ENCODE data around the gene TOB1. TPM values are rescaled to one million over a fixed set of nuclear protein-coding genes. Genes with fewer than 3 reads are reported as not detected.

The TOB1 gene
- total and polyA plus RNA-seq, 5 donors, result 31.0 to 73.2 (median 64.2) TPM

DNA sequence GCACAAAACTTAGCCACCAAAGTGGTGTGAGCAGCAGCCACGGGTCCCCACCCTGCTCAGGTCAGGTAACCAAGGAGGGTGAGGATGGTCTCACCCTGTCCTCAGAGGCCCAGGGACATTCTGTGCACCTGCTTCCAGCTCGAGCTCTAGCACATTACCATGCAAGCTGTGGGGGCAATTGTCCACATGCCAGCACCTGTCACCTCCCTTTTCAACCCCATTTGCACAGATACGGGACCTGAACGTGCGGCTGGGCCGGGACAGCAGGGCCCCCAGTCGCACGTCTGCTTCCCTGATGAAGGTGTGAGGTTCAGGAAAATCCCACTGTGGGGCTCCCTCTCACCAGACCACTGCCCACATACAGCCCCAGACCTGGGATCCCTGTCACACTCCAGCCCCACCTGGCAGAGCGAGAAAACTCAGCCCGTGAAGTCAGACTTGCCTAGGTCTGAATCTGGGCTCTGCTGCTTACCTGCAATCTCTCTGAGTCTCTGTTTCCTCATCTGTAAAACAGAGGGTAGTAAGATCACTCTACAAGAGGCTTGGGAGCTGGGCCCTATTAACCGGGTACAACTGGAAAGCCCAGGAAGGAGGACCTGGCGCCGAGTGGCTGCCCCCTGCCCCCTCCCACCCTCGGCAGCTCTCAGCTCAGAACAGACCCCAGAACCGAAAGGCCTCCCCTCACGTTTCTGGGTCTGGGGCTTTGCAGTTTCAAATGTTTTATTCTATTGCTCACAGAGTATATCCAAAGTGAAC lies 22.8 kb downstream of the TOB1 start:
- DNase-seq, result no peak
- H3K9me3 ChIP-seq (ENCODE audit: control insufficient read depth, low read length), result no peaks in the 10 kb centered on the region
- no peaks in the 10 kb centered on the region for H3K27me3 ChIP-seq (ENCODE audit: control insufficient read depth, insufficient read depth)
- ATAC-seq, result no peak
- WGBS, result 88% methylated on average over 16 of the region's 16 CpGs
- no peaks in the 10 kb centered on the region for H3K4me1 ChIP-seq (ENCODE audit: control insufficient read depth, insufficient read depth, low read length)
- intact Hi-C loops (cut with DNase I), result loop anchor here in 3 of 4 donors (5.0 to 10.0 kb wide), 3 partner anchors 56 to 299 kb away; partner anchors contain the start of gene SPATA20 (in 2 of the 3)
- no peak overlapping the region for H3K27ac ChIP-seq (ENCODE audit: low read length)
- no peak overlapping the region for H3K4me3 ChIP-seq (ENCODE audit: low read length)

DNA sequence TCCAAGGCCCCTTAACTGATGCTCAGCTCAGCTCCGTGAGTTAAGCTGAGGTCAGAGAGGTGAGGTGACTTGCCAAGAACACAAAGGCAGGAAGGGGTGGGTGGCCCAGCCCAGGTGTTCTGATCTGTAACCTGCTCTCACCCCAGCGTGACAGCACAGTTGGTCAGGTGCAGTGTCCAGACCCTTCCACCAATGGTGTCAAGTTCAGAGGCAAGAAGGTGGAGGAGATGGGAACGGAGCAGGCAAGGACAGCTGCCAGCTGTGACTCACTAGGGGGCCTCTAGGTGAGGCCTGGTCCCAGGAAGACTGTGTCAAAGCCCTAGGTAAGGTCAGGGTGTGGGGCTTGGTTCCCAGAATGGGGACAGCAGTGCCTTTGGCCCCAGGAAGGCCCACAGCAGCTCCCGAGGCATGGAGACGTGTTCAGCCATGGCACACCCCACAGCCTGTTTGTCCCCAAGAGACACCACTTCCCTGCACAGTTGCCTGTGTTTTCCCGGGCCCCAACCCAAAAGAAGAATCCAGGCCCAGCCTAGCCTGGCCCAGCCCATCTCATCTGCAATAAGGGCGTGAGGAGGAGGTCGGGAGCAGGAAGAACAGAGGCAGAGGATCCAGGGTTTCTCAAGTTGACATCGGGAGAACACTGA lies 23.5 kb downstream of the TOB1 start:
- intact Hi-C loops (cut with DNase I), result loop anchor here in 3 of 4 donors (5.0 to 10.0 kb wide), 3 partner anchors 55 to 298 kb away; partner anchors contain the start of gene SPATA20 (in 2 of the 3)
- no peak overlapping the region for H3K27ac ChIP-seq (ENCODE audit: low read length)

GRCh38 chr17:50841949-50842354 lies 24.2 kb downstream of the TOB1 start:
- intact Hi-C loops (cut with DNase I), result loop anchor here (2.0 to 10.0 kb wide), 4 partner anchors 55 to 297 kb away; partner anchors contain the start of gene SPATA20 (in 2 of the 4)
- H3K4me3 ChIP-seq (ENCODE audit: low read length), result no peak overlapping the region
- H3K27ac ChIP-seq (ENCODE audit: low read length), result no peak overlapping the region
- no peaks in the 10 kb centered on the region for H3K27me3 ChIP-seq (ENCODE audit: control insufficient read depth, insufficient read depth)
- 14% methylated on average over 8 of the region's 8 CpGs for WGBS
- H3K4me1 ChIP-seq (ENCODE audit: control insufficient read depth, insufficient read depth, low read length), result peaks cover 2% of the 10 kb centered on the region
- ATAC-seq (peak; percentile 69 to 73), DNase-seq (peak; percentile 57 to 85 (median 84))
- H3K9me3 ChIP-seq (ENCODE audit: control insufficient read depth, low read length), result no peaks in the 10 kb centered on the region

More for the DNA sequence above, 23.5 kb downstream of the TOB1 start:
- WGBS, result 64% methylated on average over 9 of the region's 9 CpGs
- ATAC-seq (no peak), DNase-seq (no peak)
- peaks cover under 1% of the 10 kb centered on the region for H3K4me1 ChIP-seq (ENCODE audit: control insufficient read depth, insufficient read depth, low read length)
- H3K27me3 ChIP-seq (ENCODE audit: control insufficient read depth, insufficient read depth), result no peaks in the 10 kb centered on the region
- H3K9me3 ChIP-seq (ENCODE audit: control insufficient read depth, low read length), result no peaks in the 10 kb centered on the region
- no peak overlapping the region for H3K4me3 ChIP-seq (ENCODE audit: low read length)

- Histone ChIP-seq H3K27me3 (ENCODE audit: control insufficient read depth, insufficient read depth) (no peaks in the 10 kb centered on the region), H3K9me3 (ENCODE audit: control insufficient read depth, low read length) (no peaks in the 10 kb centered on the region), H3K4me3 (ENCODE audit: low read length) (no peak overlapping the region), H3K4me1 (ENCODE audit: control insufficient read depth, insufficient read depth, low read length) (peaks cover 2% of the 10 kb centered on the region), H3K27ac (ENCODE audit: low read length) (no peak overlapping the region)
- intact Hi-C loops (cut with DNase I), result loop anchor here (2.0 to 10.0 kb wide), 4 partner anchors 54 to 297 kb away; partner anchors contain the start of gene SPATA20 (in 2 of the 4)
- ATAC-seq, result no peak
- WGBS, result 70% methylated on average over 11 of the region's 11 CpGs
- no peak for DNase-seq
Measured at GRCh38 chr17:50841277-50841948, 24.7 kb downstream of the TOB1 start.

DNA sequence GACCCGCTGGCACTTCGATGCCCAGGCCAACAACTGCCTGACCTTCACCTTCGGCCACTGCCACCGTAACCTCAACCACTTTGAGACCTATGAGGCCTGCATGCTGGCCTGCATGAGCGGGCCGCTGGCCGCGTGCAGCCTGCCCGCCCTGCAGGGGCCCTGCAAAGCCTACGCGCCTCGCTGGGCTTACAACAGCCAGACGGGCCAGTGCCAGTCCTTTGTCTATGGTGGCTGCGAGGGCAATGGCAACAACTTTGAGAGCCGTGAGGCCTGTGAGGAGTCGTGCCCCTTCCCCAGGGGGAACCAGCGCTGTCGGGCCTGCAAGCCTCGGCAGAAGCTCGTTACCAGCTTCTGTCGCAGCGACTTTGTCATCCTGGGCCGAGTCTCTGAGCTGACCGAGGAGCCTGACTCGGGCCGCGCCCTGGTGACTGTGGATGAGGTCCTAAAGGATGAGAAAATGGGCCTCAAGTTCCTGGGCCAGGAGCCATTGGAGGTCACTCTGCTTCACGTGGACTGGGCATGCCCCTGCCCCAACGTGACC lies 25.8 kb downstream of the TOB1 start:
- Histone ChIP-seq H3K27ac (ENCODE audit: low read length) (no peak overlapping the region), H3K27me3 (ENCODE audit: control insufficient read depth, insufficient read depth) (no peaks in the 10 kb centered on the region), H3K9me3 (ENCODE audit: control insufficient read depth, low read length) (no peaks in the 10 kb centered on the region), H3K4me1 (ENCODE audit: control insufficient read depth, insufficient read depth, low read length) (peaks cover 2% of the 10 kb centered on the region), H3K4me3 (ENCODE audit: low read length) (no peak overlapping the region)
- DNase-seq (no peak), ATAC-seq (no peak)
- WGBS, result 91% methylated on average over 29 of the region's 29 CpGs
- intact Hi-C loops (cut with DNase I), result loop anchor here (2.0 to 10.0 kb wide), 4 partner anchors 53 to 296 kb away; partner anchors contain the start of gene SPATA20 (in 2 of the 4)

GRCh38 chr17:50839591-50840310 lies 26.4 kb downstream of the TOB1 start:
- DNase-seq (no peak), ATAC-seq (no peak)
- H3K4me3 ChIP-seq (ENCODE audit: low read length), result no peak overlapping the region
- intact Hi-C loops (cut with DNase I), result loop anchor here (2.0 to 10.0 kb wide), 6 partner anchors 52 to 297 kb away; partner anchors contain the start of gene SPATA20 (in 3 of the 4)
- peaks cover 2% of the 10 kb centered on the region for H3K4me1 ChIP-seq (ENCODE audit: control insufficient read depth, insufficient read depth, low read length)
- WGBS, result 94% methylated on average over 29 of the region's 29 CpGs
- H3K27me3 ChIP-seq (ENCODE audit: control insufficient read depth, insufficient read depth), result no peaks in the 10 kb centered on the region
- no peak overlapping the region for H3K27ac ChIP-seq (ENCODE audit: low read length)
- no peaks in the 10 kb centered on the region for H3K9me3 ChIP-seq (ENCODE audit: control insufficient read depth, low read length)

GRCh38 chr17:50837980-50838954 lies 27.9 kb downstream of the TOB1 start:
- no peaks in the 10 kb centered on the region for H3K27me3 ChIP-seq (ENCODE audit: control insufficient read depth, insufficient read depth)
- 80% methylated on average over 21 of the region's 21 CpGs for WGBS

DNA sequence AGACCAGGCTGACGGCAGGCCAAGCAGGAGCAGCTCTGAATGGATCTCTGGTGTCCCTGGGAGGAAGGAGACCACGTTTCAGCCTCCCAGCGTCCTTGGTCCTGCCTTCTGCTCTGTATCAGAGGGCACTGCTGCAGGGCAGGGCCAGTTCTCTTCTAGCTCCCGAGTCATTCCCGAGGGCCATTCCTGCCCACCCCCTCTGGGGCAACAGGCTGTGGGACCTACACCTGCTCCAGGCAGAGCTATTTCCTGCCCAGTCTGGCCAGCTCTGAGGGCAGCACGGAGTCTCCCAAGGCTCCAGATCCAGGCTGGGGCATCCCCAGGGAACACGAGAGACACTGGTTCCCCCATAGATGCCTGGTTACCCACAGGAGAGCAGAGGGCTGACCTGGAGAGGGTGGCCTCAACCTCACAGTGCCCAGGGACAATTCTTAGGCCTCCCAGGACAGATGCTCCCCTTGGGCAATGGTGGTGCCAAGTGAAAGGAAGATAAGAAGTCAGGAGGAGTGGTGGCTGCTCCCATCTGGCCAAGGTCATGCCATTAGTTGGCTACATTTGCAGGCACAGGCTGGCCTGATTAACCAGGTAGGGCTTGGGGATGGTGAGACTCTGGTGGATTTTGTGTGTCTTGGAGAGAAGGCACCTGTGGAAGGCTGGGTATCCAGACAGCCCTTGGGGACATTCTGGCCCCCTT lies 28.7 kb downstream of the TOB1 start:
- H3K4me1 ChIP-seq (ENCODE audit: control insufficient read depth, insufficient read depth, low read length), result peaks cover 2% of the 10 kb centered on the region
- H3K27ac ChIP-seq (ENCODE audit: low read length), result no peak overlapping the region
- H3K4me3 ChIP-seq (ENCODE audit: low read length), result no peak overlapping the region
- no peaks in the 10 kb centered on the region for H3K9me3 ChIP-seq (ENCODE audit: control insufficient read depth, low read length)
- no peaks in the 10 kb centered on the region for H3K27me3 ChIP-seq (ENCODE audit: control insufficient read depth, insufficient read depth)
- intact Hi-C loops (cut with DNase I), result loop anchor here in 2 of 4 donors (5.0 to 10.0 kb wide), 2 partner anchors 293 to 295 kb away; partner anchors contain the start of gene SPATA20 (in 1 of the 2)
- 80% methylated on average over 7 of the region's 7 CpGs for WGBS
- no peak for DNase-seq
- no peak for ATAC-seq

More at GRCh38 chr17:50837980-50838954, 27.9 kb downstream of the TOB1 start:
- no peak overlapping the region for H3K27ac ChIP-seq (ENCODE audit: low read length)
- H3K9me3 ChIP-seq (ENCODE audit: control insufficient read depth, low read length), result no peaks in the 10 kb centered on the region
- DNase-seq (no peak), ATAC-seq (no peak)
- H3K4me1 ChIP-seq (ENCODE audit: control insufficient read depth, insufficient read depth, low read length), result peaks cover 2% of the 10 kb centered on the region
- intact Hi-C loops (cut with DNase I), result loop anchor here in 3 of 4 donors (2.0 to 10.0 kb wide), 3 partner anchors 53 to 296 kb away; partner anchors contain the start of gene SPATA20 (in 1 of the 3)
- no peak overlapping the region for H3K4me3 ChIP-seq (ENCODE audit: low read length)

DNA sequence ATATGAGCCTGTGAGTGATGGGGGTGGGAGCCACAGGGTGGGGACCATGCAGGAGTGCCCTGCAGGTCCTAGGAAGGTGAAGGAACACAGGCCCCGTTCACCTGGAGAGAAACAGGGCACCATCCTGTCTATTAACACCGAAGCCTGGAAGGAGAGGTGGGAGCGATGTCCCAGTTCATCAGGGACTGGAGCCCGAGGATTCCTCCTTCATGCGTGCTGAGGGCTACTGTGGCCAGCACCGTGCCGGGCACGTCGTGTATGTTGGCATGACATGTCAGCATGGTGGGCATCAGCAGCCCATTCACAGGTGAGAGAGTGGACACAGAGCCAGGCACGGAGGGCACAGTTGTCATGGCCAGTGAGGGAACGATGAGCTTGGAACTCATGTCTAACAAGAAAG lies 29.3 kb downstream of the TOB1 start:
- Histone ChIP-seq H3K9me3 (ENCODE audit: control insufficient read depth, low read length) (no peaks in the 10 kb centered on the region), H3K27me3 (ENCODE audit: control insufficient read depth, insufficient read depth) (no peaks in the 10 kb centered on the region), H3K27ac (ENCODE audit: low read length) (no peak overlapping the region), H3K4me3 (ENCODE audit: low read length) (no peak overlapping the region), H3K4me1 (ENCODE audit: control insufficient read depth, insufficient read depth, low read length) (peaks cover 2% of the 10 kb centered on the region)
- WGBS, result 93% methylated on average over 11 of the region's 11 CpGs
- DNase-seq (no peak), ATAC-seq (no peak)
- intact Hi-C loops (cut with DNase I), result loop anchor here in 2 of 4 donors (5.0 to 10.0 kb wide), 2 partner anchors 292 to 295 kb away; partner anchors contain the start of gene SPATA20 (in 1 of the 2)

Measured in right cardiac atrium (tissue), 5 donors.